ENCODE measurements around the gene TMEM178B. TPM values are rescaled to one million over a fixed set of nuclear protein-coding genes. Genes with fewer than 3 reads are reported as not detected.
"Not testable (repeated sequence)": the region's sequence is repeated elsewhere in the genome, so short reads cannot be mapped to it uniquely, and the experiment has no call there.

TMEM178B gene
- total RNA-seq, 1 experiment from 2014 or later = not detected

DNA sequence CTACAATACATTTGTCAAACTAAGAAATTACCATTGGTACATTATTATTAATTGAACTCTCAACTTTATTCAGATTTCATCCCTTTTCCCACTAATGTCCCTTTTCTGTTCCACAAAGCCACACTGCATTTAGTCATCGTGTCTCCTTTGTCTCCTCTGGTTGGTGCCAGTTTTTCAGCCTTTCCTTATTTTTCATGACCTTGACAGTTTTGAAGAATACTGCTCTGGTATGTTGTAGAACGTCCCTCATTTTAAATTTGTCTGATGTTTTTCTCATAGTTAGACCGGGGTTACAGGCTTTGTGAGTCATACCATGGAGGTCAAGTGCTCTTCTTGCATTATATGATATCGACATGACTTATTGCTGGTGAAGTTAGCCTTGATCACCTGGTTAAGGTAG is 304.0 kb downstream of the TMEM178B start:
- intact Hi-C loops (cut with micrococcal nuclease; ENCODE audit: unreplicated experiment) = no loop called here
- no TSS peak for BruUV-seq (replicated peaks)
- Histone ChIP-seq H4K20me1 (ENCODE audit: insufficient read depth) (no peaks in the 10 kb centered on the region), H3K4me3 (no peak overlapping the region), H3K27ac (no peak overlapping the region), H3K79me2 (ENCODE audit: low read depth) (no peaks in the 10 kb centered on the region), H3K4me2 (no peak overlapping the region), H3F3A (ENCODE audit: insufficient read depth, low read depth) (no peaks in the 10 kb centered on the region), H3K9me3 (ENCODE audit: insufficient read depth, low read depth) (peaks cover 3% of the 10 kb centered on the region; the same call in 1 of the 2 replicates), H3K9me2 (ENCODE audit: insufficient read depth) (no peaks in the 10 kb centered on the region), H2AFZ (no peak overlapping the region), H3K36me3 (ENCODE audit: low read depth) (no peaks in the 10 kb centered on the region), H3K27me3 (ENCODE audit: insufficient read depth, low read depth) (peaks cover 50% of the 10 kb centered on the region), H3K4me1 (replicated peaks; ENCODE audit: insufficient read depth) (no peaks in the 10 kb centered on the region)
- ChIA-PET CTCF (no interaction called here), POLR2A (ENCODE audit: unreplicated experiment) (no interaction called here)
- DNase-seq = no peak
- no peak for TF ChIP-seq EZH2 (IDR thresholded peaks at IDR 0.05; ENCODE audit: low read depth)
- TF ChIP-seq, protein P1, sequence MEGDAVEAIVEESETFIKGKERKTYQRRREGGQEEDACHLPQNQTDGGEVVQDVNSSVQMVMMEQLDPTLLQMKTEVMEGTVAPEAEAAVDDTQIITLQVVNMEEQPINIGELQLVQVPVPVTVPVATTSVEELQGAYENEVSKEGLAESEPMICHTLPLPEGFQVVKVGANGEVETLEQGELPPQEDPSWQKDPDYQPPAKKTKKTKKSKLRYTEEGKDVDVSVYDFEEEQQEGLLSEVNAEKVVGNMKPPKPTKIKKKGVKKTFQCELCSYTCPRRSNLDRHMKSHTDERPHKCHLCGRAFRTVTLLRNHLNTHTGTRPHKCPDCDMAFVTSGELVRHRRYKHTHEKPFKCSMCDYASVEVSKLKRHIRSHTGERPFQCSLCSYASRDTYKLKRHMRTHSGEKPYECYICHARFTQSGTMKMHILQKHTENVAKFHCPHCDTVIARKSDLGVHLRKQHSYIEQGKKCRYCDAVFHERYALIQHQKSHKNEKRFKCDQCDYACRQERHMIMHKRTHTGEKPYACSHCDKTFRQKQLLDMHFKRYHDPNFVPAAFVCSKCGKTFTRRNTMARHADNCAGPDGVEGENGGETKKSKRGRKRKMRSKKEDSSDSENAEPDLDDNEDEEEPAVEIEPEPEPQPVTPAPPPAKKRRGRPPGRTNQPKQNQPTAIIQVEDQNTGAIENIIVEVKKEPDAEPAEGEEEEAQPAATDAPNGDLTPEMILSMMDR (conservative IDR thresholded peaks at IDR 0.05) = no peak

DNA sequence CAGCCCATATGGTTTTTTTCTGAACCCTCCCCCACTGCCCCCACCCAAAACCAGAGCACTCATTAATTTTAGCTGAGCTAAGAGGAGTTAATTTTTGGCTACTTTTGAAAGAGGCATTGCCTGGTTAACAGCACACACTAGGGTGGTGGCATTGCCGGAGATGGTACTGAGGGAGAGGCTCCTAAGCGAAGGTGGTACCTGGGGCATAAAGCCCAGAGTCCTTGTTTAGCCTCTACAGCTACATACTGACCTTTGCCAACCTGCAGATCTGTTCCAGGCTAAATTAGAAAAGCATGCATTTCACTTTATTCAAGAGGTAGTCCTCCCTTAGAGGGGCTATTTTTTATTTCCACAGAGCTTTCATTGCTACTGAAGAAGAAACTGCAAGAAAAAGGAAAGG is 304.5 kb downstream of the TMEM178B start:
- Histone ChIP-seq H2AFZ (no peak overlapping the region), H3K4me1 (replicated peaks; ENCODE audit: insufficient read depth) (no peaks in the 10 kb centered on the region), H3K4me3 (no peak overlapping the region), H3K27ac (no peak overlapping the region), H3K27me3 (ENCODE audit: insufficient read depth, low read depth) (peaks cover 49% of the 10 kb centered on the region), H3K36me3 (ENCODE audit: low read depth) (no peaks in the 10 kb centered on the region), H3K4me2 (no peak overlapping the region), H3K9me3 (ENCODE audit: insufficient read depth, low read depth) (peaks cover 3% of the 10 kb centered on the region; the same call in 1 of the 2 replicates), H3K9me2 (ENCODE audit: insufficient read depth) (no peaks in the 10 kb centered on the region), H3F3A (ENCODE audit: insufficient read depth, low read depth) (no peaks in the 10 kb centered on the region), H4K20me1 (ENCODE audit: insufficient read depth) (no peaks in the 10 kb centered on the region), H3K79me2 (ENCODE audit: low read depth) (no peaks in the 10 kb centered on the region)
- POLR2A ChIA-PET (ENCODE audit: unreplicated experiment) = no interaction called here
- no peak for DNase-seq
- no TSS peak for BruUV-seq (replicated peaks)
- CTCF ChIA-PET = no interaction called here
- TF ChIP-seq EZH2 (IDR thresholded peaks at IDR 0.05; ENCODE audit: low read depth) = no peak
- TF ChIP-seq, protein P1 (conservative IDR thresholded peaks at IDR 0.05) = no peak
- intact Hi-C loops (cut with micrococcal nuclease; ENCODE audit: unreplicated experiment) = no loop called here

DNA sequence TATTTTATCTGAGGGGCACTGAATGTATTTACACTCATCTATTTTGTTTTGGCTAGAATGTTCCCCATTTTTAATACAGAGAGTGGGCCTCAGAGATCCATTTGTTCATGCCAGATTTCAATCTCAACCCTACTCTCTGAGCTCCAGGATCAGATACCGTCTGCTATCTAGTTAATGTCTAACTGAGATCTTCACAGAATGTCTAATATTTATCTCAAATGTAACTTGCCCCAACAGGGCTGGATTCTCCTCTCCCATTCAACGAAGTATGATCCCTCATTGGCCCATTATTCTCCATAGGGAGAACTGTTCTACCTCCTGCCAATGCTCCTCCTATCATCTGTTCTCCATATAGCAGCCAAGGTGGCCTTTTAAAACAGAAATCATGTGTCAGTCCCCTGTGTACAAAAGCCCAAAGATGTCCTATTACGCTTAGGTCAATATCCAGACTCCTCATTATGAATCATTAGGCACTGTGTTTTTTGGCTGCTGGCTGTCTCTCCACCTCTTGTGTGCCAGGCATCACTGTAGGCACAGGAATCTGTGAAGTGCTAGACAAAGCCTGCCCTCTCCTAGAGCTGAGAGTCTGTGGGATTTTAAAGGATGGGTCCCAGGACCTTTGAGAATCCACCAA is 308.0 kb downstream of the TMEM178B start:
- Histone ChIP-seq H3K9me3 (ENCODE audit: insufficient read depth, low read depth) (no peaks in the 10 kb centered on the region), H3K4me3 (no peak overlapping the region), H3K9me2 (ENCODE audit: insufficient read depth) (no peaks in the 10 kb centered on the region), H3K4me1 (replicated peaks; ENCODE audit: insufficient read depth) (no peaks in the 10 kb centered on the region), H3K4me2 (no peak overlapping the region), H3K79me2 (ENCODE audit: low read depth) (no peaks in the 10 kb centered on the region), H4K20me1 (ENCODE audit: insufficient read depth) (no peaks in the 10 kb centered on the region), H3K36me3 (ENCODE audit: low read depth) (no peaks in the 10 kb centered on the region), H2AFZ (no peak overlapping the region), H3K27me3 (ENCODE audit: insufficient read depth, low read depth) (peaks cover 40% of the 10 kb centered on the region), H3F3A (ENCODE audit: insufficient read depth, low read depth) (no peaks in the 10 kb centered on the region), H3K27ac (no peak overlapping the region)
- no TSS peak for BruUV-seq (replicated peaks)
- intact Hi-C loops (cut with micrococcal nuclease; ENCODE audit: unreplicated experiment) = no loop called here
- no peak for DNase-seq
- CTCF ChIA-PET = no interaction called here
- POLR2A ChIA-PET (ENCODE audit: unreplicated experiment) = no interaction called here
- no peak for TF ChIP-seq EZH2 (IDR thresholded peaks at IDR 0.05; ENCODE audit: low read depth)
- TF ChIP-seq, protein P1 (conservative IDR thresholded peaks at IDR 0.05) = no peak

DNA sequence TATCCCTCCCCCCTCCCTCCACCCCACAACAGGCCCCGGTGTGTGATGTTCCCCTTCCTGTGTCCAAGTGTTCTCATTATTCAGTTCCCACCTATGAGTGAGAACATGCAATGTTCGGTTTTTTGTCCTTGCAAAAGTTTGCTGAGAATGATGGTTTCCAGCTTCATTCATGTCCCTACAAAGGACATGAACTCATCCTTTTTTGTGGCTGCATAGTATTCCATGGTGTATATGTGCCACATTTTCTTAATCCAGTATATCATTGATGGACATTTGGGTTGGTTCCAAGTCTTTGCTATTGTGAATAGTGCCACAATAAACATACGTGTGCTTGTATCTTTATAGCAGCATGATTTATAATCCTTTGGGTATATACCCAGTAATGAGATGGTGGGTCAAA is 309.5 kb downstream of the TMEM178B start:
- intact Hi-C loops (cut with micrococcal nuclease; ENCODE audit: unreplicated experiment); CTCF ChIA-PET; POLR2A ChIA-PET (ENCODE audit: unreplicated experiment); H3K4me2 ChIP-seq; H3K79me2 ChIP-seq (ENCODE audit: low read depth); BruUV-seq (replicated peaks); H3K27ac ChIP-seq; H2AFZ ChIP-seq; H3K36me3 ChIP-seq (ENCODE audit: low read depth); DNase-seq; H3K9me3 ChIP-seq (ENCODE audit: insufficient read depth, low read depth); H3F3A ChIP-seq (ENCODE audit: insufficient read depth, low read depth); H3K9me2 ChIP-seq (ENCODE audit: insufficient read depth); H3K4me3 ChIP-seq; H3K4me1 ChIP-seq (replicated peaks; ENCODE audit: insufficient read depth); H4K20me1 ChIP-seq (ENCODE audit: insufficient read depth): not testable (repeated sequence)
- H3K27me3 ChIP-seq (ENCODE audit: insufficient read depth, low read depth) = peaks cover 54% of the 10 kb centered on the region

Measured in PC-9 (cell line).